WTC11 (cell line): Measurements from ENCODE around the gene IL12RB1. TPM values are rescaled to one million over a fixed set of nuclear protein-coding genes. Genes with fewer than 3 reads are reported as not detected.
A peak's percentile ranks its signal among the peaks of the same experiment; 100 is the strongest.

Experiments used
- ATAC-seq: fragments of 200-7000 bp; cut with Tn5 transposase; 2 replicates; pipeline ENCODE4 v1.10.0; 2021; ENCODE audit warnings: mild to moderate bottlenecking, moderate library complexity
- CTCF ChIA-PET: fragments of 300-600 bp; sonication (Branson Sonifier 250); formaldehyde crosslinking; loops from one replicate; lab custom pipeline; 2021; ENCODE audit warnings: antibody characterized with exemption; lab: Charles Lee
- POLR2A ChIA-PET: fragments of 350-600 bp; sonication (Branson Sonifier 250); formaldehyde crosslinking; loops from one replicate; lab custom pipeline; 2021; ENCODE audit warnings: antibody characterized with exemption; lab: Charles Lee
- DNase-seq: peaks from one replicate; pipeline ENCODE4 v3.0.0; 2021; ENCODE audit warnings: low spot score
- H3K27ac Mint-ChIP-seq: 2 replicates; pipeline ENCODE4 v1.8.0; 2021; ENCODE audit warnings: mixed read lengths
- H3K27me3 Mint-ChIP-seq: 2 replicates; pipeline ENCODE4 v1.8.0; 2021; ENCODE audit warnings: low read depth, mild to moderate bottlenecking, moderate library complexity, mixed read lengths
- H3K36me3 Mint-ChIP-seq: 2 replicates; pipeline ENCODE4 v1.8.0; 2021; ENCODE audit warnings: mixed read lengths
- H3K4me1 Mint-ChIP-seq: 2 replicates; pipeline ENCODE4 v1.8.0; 2022; ENCODE audit warnings: mixed read lengths
- H3K4me3 Mint-ChIP-seq: 2 replicates; pipeline ENCODE4 v1.8.0; 2021; ENCODE audit warnings: mild to moderate bottlenecking, moderate library complexity, mixed read lengths
- H3K9me3 Mint-ChIP-seq: 2 replicates; pipeline ENCODE4 v1.8.0; 2021; ENCODE audit warnings: mixed read lengths
- CBFB ChIP-seq: sonication (generic); formaldehyde crosslinking; IDR thresholded peaks from 2 replicates; pipeline ENCODE4 v1.8.1; 2022; ENCODE audit warnings: mild to moderate bottlenecking, low read depth, missing genetic modification reagents
- GTF2I ChIP-seq: fragments of 250-450 bp; sonication (Bioruptor Pico); conservative IDR thresholded peaks from 2 replicates; pipeline ENCODE4 v1.4.0; 2021; ENCODE audit warnings: mild to moderate bottlenecking
- MYBL2 ChIP-seq: sonication (generic); formaldehyde crosslinking; IDR thresholded peaks from 2 replicates; pipeline ENCODE4 v1.8.1; 2023; ENCODE audit warnings: mild to moderate bottlenecking, moderate library complexity, missing genetic modification reagents
- NFATC4 ChIP-seq: fragments of 250-450 bp; sonication (Bioruptor Pico); IDR thresholded peaks from 2 replicates; pipeline ENCODE4 v1.9.0; 2021; ENCODE audit warnings: mild to moderate bottlenecking
- RELA ChIP-seq: sonication (generic); formaldehyde crosslinking; IDR thresholded peaks from 2 replicates; pipeline ENCODE4 v1.8.1; 2022; ENCODE audit warnings: missing genetic modification reagents, mild to moderate bottlenecking, borderline replicate concordance
- SMAD3 ChIP-seq: sonication (generic); formaldehyde crosslinking; IDR thresholded peaks from 2 replicates; pipeline ENCODE4 v1.8.0; 2022; ENCODE audit warnings: missing genetic modification reagents, mild to moderate bottlenecking, borderline replicate concordance
- SP1 ChIP-seq: sonication (generic); formaldehyde crosslinking; conservative IDR thresholded peaks from 2 replicates; pipeline ENCODE4 v1.8.1; 2022; ENCODE audit warnings: missing genetic modification reagents
- ZNF219 ChIP-seq: sonication (generic); formaldehyde crosslinking; IDR thresholded peaks from 2 replicates; pipeline ENCODE4 v1.8.0; 2023; ENCODE audit warnings: missing genetic modification reagents, mild to moderate bottlenecking, borderline replicate concordance
- ZNF423 ChIP-seq: fragments of 250-450 bp; sonication (Bioruptor Pico); IDR thresholded peaks from 2 replicates; pipeline ENCODE4 v2.1.2; 2022; ENCODE audit warnings: mild to moderate bottlenecking, moderate library complexity
- total RNA-seq: library from RNA; stranded (reverse); gene quantifications from 3 replicates; pipeline ENCODE4 v1.2.3, GENCODE V29; 2021
- TF ChIP-seq, protein P1 (sequence below): sonication (generic); formaldehyde crosslinking; IDR thresholded peaks from 2 replicates; pipeline ENCODE4 v1.8.0; 2022; ENCODE audit warnings: missing genetic modification reagents
- TF ChIP-seq, protein P2 (sequence below): fragments of 250-450 bp; sonication (Bioruptor Pico); conservative IDR thresholded peaks from 2 replicates; pipeline ENCODE4 v1.9.0; 2021; ENCODE audit warnings: mild to moderate bottlenecking
- TF ChIP-seq, protein P3 (sequence below): sonication (generic); formaldehyde crosslinking; conservative IDR thresholded peaks from 2 replicates; pipeline ENCODE4 v1.8.1; 2022; ENCODE audit warnings: mild to moderate bottlenecking, missing genetic modification reagents
- TF ChIP-seq, protein P4 (sequence below): sonication (generic); formaldehyde crosslinking; IDR thresholded peaks from 2 replicates; pipeline ENCODE4 v1.8.1; 2022; ENCODE audit warnings: mild to moderate bottlenecking, missing genetic modification reagents, moderate library complexity, borderline replicate concordance
- TF ChIP-seq, protein P5 (sequence below): fragments of 250-450 bp; sonication (Bioruptor Pico); IDR thresholded peaks from 2 replicates; pipeline ENCODE4 v2.1.2; 2022; ENCODE audit warnings: mild to moderate bottlenecking, moderate library complexity

The IL12RB1 gene
- total RNA-seq, 1 experiment from 2014 or later, result not detected

DNA sequence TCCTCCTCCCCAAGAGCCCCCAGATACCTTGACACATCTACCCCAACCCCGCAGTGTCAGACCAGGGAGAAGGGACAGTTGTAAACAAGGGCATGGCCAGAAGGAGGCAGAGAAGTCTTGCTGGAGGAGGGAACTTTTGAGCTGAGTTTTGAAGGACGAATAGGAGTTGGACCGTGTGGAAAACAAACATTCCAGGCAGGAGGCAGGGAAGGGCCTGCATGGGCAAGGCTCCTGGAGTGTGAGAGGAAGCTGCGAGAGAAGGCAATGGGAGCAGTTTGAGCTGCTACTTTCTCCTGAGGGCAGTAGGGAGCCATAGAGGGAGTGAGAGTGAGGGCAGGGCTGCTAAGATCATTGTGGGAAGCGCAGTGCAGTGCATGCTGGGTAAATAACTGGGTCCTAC lies 23.3 kb downstream of the IL12RB1 start:
- ChIA-PET CTCF (interaction anchor here (0.9 to 3.2 kb wide), 4 partner anchors 47 to 105 kb away, joined by 3 to 8 read pairs (median 6); no protein-coding TSS in a partner anchor), POLR2A (no interaction called here)
- H3K4me1 Mint-ChIP-seq, result peaks cover 4% of the 10 kb centered on the region
- H3K27ac Mint-ChIP-seq, result no peak overlapping the region
- H3K36me3 Mint-ChIP-seq, result no peaks in the 10 kb centered on the region
- H3K9me3 Mint-ChIP-seq, result no peaks in the 10 kb centered on the region; the same call in 1 of the 2 replicates
- H3K27me3 Mint-ChIP-seq, result no peaks in the 10 kb centered on the region; the same call in 1 of the 2 replicates
- no peak for ATAC-seq
- TF ChIP-seq, protein P1, sequence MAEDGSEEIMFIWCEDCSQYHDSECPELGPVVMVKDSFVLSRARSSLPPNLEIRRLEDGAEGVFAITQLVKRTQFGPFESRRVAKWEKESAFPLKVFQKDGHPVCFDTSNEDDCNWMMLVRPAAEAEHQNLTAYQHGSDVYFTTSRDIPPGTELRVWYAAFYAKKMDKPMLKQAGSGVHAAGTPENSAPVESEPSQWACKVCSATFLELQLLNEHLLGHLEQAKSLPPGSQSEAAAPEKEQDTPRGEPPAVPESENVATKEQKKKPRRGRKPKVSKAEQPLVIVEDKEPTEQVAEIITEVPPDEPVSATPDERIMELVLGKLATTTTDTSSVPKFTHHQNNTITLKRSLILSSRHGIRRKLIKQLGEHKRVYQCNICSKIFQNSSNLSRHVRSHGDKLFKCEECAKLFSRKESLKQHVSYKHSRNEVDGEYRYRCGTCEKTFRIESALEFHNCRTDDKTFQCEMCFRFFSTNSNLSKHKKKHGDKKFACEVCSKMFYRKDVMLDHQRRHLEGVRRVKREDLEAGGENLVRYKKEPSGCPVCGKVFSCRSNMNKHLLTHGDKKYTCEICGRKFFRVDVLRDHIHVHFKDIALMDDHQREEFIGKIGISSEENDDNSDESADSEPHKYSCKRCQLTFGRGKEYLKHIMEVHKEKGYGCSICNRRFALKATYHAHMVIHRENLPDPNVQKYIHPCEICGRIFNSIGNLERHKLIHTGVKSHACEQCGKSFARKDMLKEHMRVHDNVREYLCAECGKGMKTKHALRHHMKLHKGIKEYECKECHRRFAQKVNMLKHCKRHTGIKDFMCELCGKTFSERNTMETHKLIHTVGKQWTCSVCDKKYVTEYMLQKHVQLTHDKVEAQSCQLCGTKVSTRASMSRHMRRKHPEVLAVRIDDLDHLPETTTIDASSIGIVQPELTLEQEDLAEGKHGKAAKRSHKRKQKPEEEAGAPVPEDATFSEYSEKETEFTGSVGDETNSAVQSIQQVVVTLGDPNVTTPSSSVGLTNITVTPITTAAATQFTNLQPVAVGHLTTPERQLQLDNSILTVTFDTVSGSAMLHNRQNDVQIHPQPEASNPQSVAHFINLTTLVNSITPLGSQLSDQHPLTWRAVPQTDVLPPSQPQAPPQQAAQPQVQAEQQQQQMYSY (CRISPR knock-in tag), result no peak
- TF ChIP-seq GTF2I (CRISPR knock-in tag), result peak; percentile 94
- no peak for DNase-seq
- H3K4me3 Mint-ChIP-seq, result no peak overlapping the region

- Mint-ChIP-seq H3K27me3 (no peaks in the 10 kb centered on the region; the same call in 1 of the 2 replicates), H3K4me1 (peaks cover 5% of the 10 kb centered on the region)
- TF ChIP-seq RELA (no peak), SMAD3 (CRISPR knock-in tag) (no peak), ZNF423 (no peak), SP1 (CRISPR knock-in tag) (no peak), NFATC4 (CRISPR knock-in tag) (no peak), MYBL2 (CRISPR knock-in tag) (no peak), CBFB (CRISPR knock-in tag) (no peak), ZNF219 (CRISPR knock-in tag) (no peak)
- TF ChIP-seq, protein P2, sequence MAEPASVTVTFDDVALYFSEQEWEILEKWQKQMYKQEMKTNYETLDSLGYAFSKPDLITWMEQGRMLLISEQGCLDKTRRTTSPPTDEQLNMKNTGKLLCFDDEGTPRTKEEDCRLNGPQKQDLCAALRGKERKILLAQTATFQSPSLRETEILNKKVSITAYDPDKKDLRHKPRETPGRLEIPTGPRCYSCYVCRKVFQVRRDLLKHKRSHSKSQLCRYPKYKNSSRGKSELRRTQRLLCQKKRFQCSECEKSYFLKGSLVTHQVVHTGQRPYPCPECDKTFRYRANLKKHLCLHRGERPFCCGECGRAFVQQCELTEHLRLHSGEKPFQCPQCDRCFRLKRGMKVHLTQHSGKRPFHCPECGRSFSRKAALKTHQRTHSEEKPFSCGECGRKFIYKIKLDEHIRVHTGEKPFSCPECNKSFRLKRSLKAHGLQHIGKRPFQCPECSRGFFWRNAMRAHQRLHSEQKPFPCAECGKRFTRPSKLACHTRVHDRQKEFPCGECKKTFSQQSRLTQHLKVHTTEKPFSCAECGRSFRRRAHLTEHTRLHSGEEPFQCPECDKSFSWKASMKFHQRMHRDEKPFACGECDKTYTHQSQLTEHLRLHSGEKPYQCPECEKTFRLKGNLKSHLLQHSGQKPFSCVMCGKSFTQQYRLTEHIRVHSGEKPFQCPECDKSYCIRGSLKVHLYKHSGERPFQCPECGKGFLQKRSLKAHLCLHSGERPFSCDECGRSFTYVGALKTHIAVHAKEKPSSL (CRISPR knock-in tag), result no peak
- TF ChIP-seq, protein P3, sequence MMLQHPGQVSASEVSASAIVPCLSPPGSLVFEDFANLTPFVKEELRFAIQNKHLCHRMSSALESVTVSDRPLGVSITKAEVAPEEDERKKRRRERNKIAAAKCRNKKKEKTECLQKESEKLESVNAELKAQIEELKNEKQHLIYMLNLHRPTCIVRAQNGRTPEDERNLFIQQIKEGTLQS (CRISPR knock-in tag), result no peak
- TF ChIP-seq, protein P4, sequence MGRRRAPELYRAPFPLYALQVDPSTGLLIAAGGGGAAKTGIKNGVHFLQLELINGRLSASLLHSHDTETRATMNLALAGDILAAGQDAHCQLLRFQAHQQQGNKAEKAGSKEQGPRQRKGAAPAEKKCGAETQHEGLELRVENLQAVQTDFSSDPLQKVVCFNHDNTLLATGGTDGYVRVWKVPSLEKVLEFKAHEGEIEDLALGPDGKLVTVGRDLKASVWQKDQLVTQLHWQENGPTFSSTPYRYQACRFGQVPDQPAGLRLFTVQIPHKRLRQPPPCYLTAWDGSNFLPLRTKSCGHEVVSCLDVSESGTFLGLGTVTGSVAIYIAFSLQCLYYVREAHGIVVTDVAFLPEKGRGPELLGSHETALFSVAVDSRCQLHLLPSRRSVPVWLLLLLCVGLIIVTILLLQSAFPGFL, result no peak
- TF ChIP-seq, protein P5, sequence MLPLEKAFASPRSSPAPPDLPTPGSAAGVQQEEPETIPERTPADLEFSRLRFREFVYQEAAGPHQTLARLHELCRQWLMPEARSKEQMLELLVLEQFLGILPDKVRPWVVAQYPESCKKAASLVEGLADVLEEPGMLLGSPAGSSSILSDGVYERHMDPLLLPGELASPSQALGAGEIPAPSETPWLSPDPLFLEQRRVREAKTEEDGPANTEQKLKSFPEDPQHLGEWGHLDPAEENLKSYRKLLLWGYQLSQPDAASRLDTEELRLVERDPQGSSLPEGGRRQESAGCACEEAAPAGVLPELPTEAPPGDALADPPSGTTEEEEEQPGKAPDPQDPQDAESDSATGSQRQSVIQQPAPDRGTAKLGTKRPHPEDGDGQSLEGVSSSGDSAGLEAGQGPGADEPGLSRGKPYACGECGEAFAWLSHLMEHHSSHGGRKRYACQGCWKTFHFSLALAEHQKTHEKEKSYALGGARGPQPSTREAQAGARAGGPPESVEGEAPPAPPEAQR, result no peak
- TF ChIP-seq, all 79 proteins: peak for 0
- CTCF ChIA-PET, result interaction anchor here (0.7 to 3.0 kb wide), 7 partner anchors 12 to 267 kb away, joined by 3 to 15 read pairs (median 4); no protein-coding TSS in a partner anchor
- no peak for ATAC-seq
- Mint-ChIP-seq H3K9me3 (no peaks in the 10 kb centered on the region; the same call in 1 of the 2 replicates), H3K36me3 (no peaks in the 10 kb centered on the region), H3K27ac (no peak overlapping the region), H3K4me3 (no peak overlapping the region)
- no peak for DNase-seq
- POLR2A ChIA-PET, result no interaction called here
Measured at GRCh38 chr19:18062028-18062427, 24.7 kb downstream of the IL12RB1 start.
